Astrocyte (in vitro differentiated cells and primary cell): Measurements from ENCODE around the gene MROH2A.

ENCODE experiments used
- EZH2 ChIP-seq: IDR thresholded peaks from 2 replicates; pipeline ENCODE4 v1.6.1; 2012; ENCODE audit warnings: mild to moderate bottlenecking, low read length, inconsistent platforms; ENCODE audit not compliant: insufficient read depth
- TF ChIP-seq, protein P1 (sequence below): IDR thresholded peaks from 2 replicates; pipeline ENCODE4 v1.5.1; 2011; ENCODE audit warnings: low read depth, mild to moderate bottlenecking, inconsistent platforms, low read length, moderate library complexity; ENCODE audit not compliant: insufficient read depth

- TF ChIP-seq, protein P1, sequence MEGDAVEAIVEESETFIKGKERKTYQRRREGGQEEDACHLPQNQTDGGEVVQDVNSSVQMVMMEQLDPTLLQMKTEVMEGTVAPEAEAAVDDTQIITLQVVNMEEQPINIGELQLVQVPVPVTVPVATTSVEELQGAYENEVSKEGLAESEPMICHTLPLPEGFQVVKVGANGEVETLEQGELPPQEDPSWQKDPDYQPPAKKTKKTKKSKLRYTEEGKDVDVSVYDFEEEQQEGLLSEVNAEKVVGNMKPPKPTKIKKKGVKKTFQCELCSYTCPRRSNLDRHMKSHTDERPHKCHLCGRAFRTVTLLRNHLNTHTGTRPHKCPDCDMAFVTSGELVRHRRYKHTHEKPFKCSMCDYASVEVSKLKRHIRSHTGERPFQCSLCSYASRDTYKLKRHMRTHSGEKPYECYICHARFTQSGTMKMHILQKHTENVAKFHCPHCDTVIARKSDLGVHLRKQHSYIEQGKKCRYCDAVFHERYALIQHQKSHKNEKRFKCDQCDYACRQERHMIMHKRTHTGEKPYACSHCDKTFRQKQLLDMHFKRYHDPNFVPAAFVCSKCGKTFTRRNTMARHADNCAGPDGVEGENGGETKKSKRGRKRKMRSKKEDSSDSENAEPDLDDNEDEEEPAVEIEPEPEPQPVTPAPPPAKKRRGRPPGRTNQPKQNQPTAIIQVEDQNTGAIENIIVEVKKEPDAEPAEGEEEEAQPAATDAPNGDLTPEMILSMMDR = no peak
- no peak for TF ChIP-seq EZH2
Measured at GRCh38 chr2:233791883-233792329, 13.8 kb downstream of the MROH2A start.
